Stimulated activated CD8-positive, alpha-beta memory T cell treated with anti-CD3 and anti-CD28 coated beads, Interleukin-2, amount 100 ng/mL, for 48 hours (primary cell): ENCODE data around the gene TRIM67.
"Not testable (repeated sequence)": the region's sequence is repeated elsewhere in the genome, so short reads cannot be mapped to it uniquely, and the experiment has no call there.

Experiments
- DNase-seq, 2 donors: peaks; one replicate each; pipeline ENCODE4 v3.0.0-alpha.2; 2020; ENCODE audit warnings: low read depth in 2 of 2

Gene TRIM67

DNA sequence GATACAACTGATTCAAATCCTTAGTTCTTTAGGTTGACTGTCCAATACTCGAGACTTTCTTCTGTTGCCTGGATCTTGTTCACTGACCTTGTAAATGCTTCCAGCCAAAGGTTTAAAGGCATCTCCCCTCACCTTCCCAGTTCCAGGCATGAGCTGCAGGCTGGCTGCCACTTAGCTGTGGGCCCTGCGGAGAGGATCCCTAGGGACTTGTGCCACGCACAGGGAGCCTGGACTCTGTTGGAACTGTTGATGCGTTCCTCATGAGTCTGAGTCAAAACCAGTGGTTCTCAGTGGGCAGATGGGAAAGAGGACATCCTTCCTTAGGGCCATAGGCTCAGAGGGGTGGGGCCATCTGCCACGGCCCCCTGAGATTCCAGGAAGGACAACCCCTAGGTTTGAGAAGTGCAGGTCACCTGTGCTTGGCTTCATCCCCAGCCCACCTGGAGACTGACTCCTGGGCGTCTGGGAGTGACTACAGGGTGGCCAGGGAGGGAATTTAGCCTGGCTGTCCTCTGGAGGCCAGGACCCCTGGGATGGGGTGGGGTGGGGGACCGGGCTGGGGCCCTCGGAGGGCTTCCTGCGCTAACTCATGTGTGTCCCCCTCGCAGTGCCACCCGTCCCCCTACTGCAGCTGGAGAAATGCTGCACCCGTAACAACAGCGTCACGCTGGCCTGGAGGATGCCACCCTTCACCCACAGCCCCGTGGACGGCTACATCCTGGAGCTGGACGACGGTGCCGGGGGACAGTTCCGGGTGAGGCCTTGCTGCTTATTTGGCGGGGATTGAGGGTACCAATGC is 41.6 kb downstream of the TRIM67 start:
- DNase-seq, result no peak

- no peak for DNase-seq
Measured at GRCh38 chr1:231206856-231207255, 45.0 kb downstream of the TRIM67 start.

DNA sequence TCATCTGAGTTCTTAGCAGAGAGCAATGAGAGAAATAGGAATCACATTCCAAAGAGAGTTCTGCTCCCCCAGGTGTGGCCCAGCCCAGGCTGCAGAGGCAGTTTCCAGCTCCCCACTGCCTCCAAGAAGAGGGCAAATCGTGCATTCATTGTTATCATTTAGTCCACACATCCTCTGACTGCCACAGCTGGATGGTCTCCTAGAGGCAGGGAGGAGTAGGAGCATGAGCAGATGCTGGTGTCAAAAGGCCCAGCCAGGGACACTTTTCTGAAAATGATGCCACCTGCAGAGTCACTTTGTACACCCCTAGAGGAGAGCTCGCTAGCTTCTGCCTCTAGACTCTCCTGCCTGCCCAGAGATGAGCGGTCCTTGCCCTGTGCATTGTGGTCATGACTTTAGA is 45.6 kb downstream of the TRIM67 start:
- DNase-seq, result no peak

GRCh38 chr1:231208980-231209379 is 47.1 kb downstream of the TRIM67 start:
- DNase-seq, result no peak

GRCh38 chr1:231209531-231209930 is 47.7 kb downstream of the TRIM67 start:
- DNase-seq, result no peak

- no peak for DNase-seq
Measured at GRCh38 chr1:231210126-231210525, 48.3 kb downstream of the TRIM67 start.

GRCh38 chr1:231211005-231211857 is 49.4 kb downstream of the TRIM67 start:
- DNase-seq, result peak; percentile 89 to 90

- DNase-seq, result not testable (repeated sequence)
Measured at GRCh38 chr1:231212301-231212700, 50.4 kb downstream of the TRIM67 start.

DNA sequence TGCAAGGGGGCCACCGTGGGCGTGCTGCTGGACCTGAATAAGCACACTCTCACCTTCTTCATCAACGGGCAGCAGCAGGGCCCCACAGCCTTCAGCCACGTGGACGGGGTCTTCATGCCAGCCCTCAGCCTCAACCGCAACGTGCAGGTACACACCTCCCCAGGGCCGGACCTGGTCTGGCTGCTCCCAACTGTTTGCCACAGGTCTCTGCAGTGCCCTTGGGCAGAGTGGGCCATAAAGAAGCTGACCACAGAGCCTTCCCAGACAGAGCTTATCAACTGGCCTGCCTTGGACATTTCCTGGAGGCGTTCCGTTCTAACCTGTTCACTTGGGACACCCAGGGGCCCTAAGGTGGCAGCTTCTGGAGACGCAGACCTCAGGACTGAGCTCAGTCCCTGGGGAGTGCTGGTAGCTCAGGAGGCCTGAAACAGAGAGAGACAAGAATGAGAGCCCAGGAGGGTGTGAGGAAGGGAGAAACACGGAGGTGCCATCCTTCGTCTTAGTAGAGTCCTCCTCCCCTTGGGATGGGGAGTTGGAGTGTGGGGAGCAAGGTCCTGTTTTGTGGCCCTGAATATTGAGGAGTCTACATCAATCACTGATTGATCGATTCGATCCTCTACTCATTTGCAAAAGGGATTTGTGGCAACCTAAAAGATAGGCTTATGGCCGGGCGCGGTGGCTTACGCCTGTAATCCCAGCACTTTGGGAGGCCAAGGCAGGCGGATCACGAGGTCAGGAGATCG is 52.1 kb downstream of the TRIM67 start:
- no peak for DNase-seq

DNA sequence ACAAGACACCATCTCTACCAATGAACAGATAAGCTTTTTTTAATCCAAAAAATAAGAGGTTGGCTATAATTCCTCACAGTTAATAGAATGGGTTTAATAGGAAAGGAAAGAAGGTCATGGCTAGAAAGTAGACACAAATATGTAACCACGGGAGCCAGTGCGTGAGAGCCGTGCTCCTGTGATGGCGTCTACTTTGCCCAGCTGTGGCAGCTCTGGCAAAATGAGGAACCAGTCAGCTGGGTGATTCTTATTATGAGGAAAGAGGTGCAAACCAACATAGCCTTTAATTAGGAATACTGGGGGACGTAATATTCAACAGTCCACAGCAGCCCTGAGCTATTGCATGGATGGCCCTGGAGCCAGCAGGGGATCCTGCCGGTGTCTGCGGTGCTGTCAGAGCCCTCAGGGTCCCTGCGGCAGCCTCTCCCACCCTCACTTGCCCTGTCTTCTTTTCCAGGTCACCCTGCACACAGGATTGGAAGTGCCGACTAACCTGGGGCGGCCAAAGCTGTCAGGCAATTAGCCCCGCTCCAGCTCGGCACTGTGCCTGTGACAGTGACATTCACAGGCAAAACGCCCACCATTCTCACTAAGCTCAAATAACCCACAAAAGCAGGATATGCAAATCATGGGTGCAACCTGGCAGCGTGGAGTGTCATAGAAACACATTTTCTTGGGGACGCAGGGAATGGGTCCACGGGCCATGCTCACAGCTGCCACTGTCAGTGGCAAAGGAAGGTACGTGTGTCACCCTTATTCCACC is 53.2 kb downstream of the TRIM67 start:
- DNase-seq, result peak in 1 of 2 donors; percentile 4

- no peak for DNase-seq
Measured at GRCh38 chr1:231215681-231216385, 54.0 kb downstream of the TRIM67 start.

GRCh38 chr1:231216498-231216897 is 54.6 kb downstream of the TRIM67 start:
- no peak for DNase-seq

- DNase-seq, result no peak
Measured at GRCh38 chr1:231217056-231217455, 55.2 kb downstream of the TRIM67 start.

GRCh38 chr1:231218078-231218477 is 56.2 kb downstream of the TRIM67 start:
- no peak for DNase-seq

GRCh38 chr1:231219422-231220401 is 57.9 kb downstream of the TRIM67 start:
- DNase-seq, result no peak

GRCh38 chr1:231220801-231221200 is 58.9 kb downstream of the TRIM67 start:
- DNase-seq, result no peak

- no peak for DNase-seq
Measured at GRCh38 chr1:231226156-231226555, 64.3 kb downstream of the TRIM67 start.

GRCh38 chr1:231231511-231231910 is 69.7 kb downstream of the TRIM67 start:
- no peak for DNase-seq

GRCh38 chr1:231232870-231233734 is 71.2 kb downstream of the TRIM67 start:
- no peak for DNase-seq
